Measurements from ENCODE around the gene MEGF9. TPM values are rescaled to one million over a fixed set of nuclear protein-coding genes. Genes with fewer than 3 reads are reported as not detected.

MEGF9 gene
- total and polyA plus RNA-seq, 2 donors (not counting 1 experiment from before 2014, with no cell fraction given): 3.5 to 11.3 TPM

GRCh38 chr9:120603591-120603990 is 110.7 kb downstream of the MEGF9 start:
- 100% methylated on average over 1 of the region's 1 CpG for whole genome bisulfite sequencing (ENCODE audit: insufficient coverage)
- no peak overlapping the region for H3K4me3 Mint-ChIP-seq

GRCh38 chr9:120603010-120603409 is 111.3 kb downstream of the MEGF9 start:
- intact Hi-C loops (cut with micrococcal nuclease): no loop called here
- no peak overlapping the region for H2AFZ ChIP-seq (ENCODE audit: insufficient read depth, low read depth, low read length, poor library complexity, severe bottlenecking)
- H3K79me2 ChIP-seq (ENCODE audit: control insufficient read depth, insufficient read depth, low read length): no peaks in the 10 kb centered on the region
- ChIA-PET POLR2A (no interaction called here), CTCF (interaction anchor here (0.8 kb wide), 1 partner anchor 17 kb away, joined by 3 read pairs; no protein-coding TSS in a partner anchor)
- no CpG with 5 or more reads among the region's 1 CpG for WGBS (ENCODE audit: insufficient coverage)
- H3K4me3 Mint-ChIP-seq: no peak overlapping the region
- H3K9me3 ChIP-seq (ENCODE audit: control extremely low read depth in 1 of 3, control insufficient read depth in 2 of 3, insufficient read depth in 1 of 3, low read length in 2 of 3): no peaks in the 10 kb centered on the region
- no peak overlapping the region for H3K27ac Mint-ChIP-seq
- no peaks in the 10 kb centered on the region for H4K20me1 ChIP-seq (ENCODE audit: control insufficient read depth, insufficient read depth, low read length, poor library complexity, severe bottlenecking)
- H3K4me1 ChIP-seq (ENCODE audit: control insufficient read depth in 2 of 2, insufficient read depth in 2 of 2, low read length in 2 of 2): no peaks in the 10 kb centered on the region
- no peak overlapping the region for H3K27ac ChIP-seq (ENCODE audit: low read length in 2 of 2)
- H3K27me3 Mint-ChIP-seq: no peaks in the 10 kb centered on the region
- TF ChIP-seq CTCF (IDR thresholded peaks at IDR 0.05) (no peak), EZH2 (IDR thresholded peaks at IDR 0.05; ENCODE audit: borderline replicate concordance, insufficient read depth, low read depth, low read length, poor library complexity, severe bottlenecking) (no peak)
- DNase-seq (no peak), ATAC-seq (ENCODE audit: low read depth) (no peak)
- H3K9ac ChIP-seq (ENCODE audit: low read length): no peak overlapping the region
- no peak overlapping the region for H3K4me2 ChIP-seq (replicated peaks; ENCODE audit: low read depth, low read length, poor library complexity, severe bottlenecking)
- H3K27me3 ChIP-seq (replicated peaks in 1 of 4; ENCODE audit: control extremely low read depth in 1 of 4, control insufficient read depth in 3 of 4, insufficient read depth in 4 of 4, low read length in 3 of 4): no peaks in the 10 kb centered on the region
- no peaks in the 10 kb centered on the region for H3K4me1 Mint-ChIP-seq
- H3K4me3 ChIP-seq (ENCODE audit: control extremely low read depth in 1 of 5, extremely low read depth in 1 of 5, insufficient read depth in 1 of 5, low read depth in 2 of 5, low read length in 4 of 5): no peak overlapping the region
- peaks cover 0 to 11% of the 10 kb centered on the region in 2 experiments for H3K36me3 ChIP-seq (replicated peaks in 1 of 2; ENCODE audit: control extremely low read depth in 1 of 2, control insufficient read depth in 1 of 2, extremely low read depth in 1 of 2, insufficient read depth in 2 of 2, low read length in 1 of 2)
- no peaks in the 10 kb centered on the region for H3K9me3 Mint-ChIP-seq (ENCODE audit: insufficient read depth)

More at GRCh38 chr9:120603591-120603990, 110.7 kb downstream of the MEGF9 start:
- intact Hi-C loops (cut with micrococcal nuclease): no loop called here
- Histone ChIP-seq H3K4me3 (ENCODE audit: control extremely low read depth in 1 of 5, extremely low read depth in 1 of 5, insufficient read depth in 1 of 5, low read depth in 2 of 5, low read length in 4 of 5) (no peak overlapping the region), H3K4me2 (replicated peaks; ENCODE audit: low read depth, low read length, poor library complexity, severe bottlenecking) (no peak overlapping the region), H3K27ac (ENCODE audit: low read length in 2 of 2) (no peak overlapping the region), H3K9ac (ENCODE audit: low read length) (no peak overlapping the region), H3K36me3 (replicated peaks in 1 of 2; ENCODE audit: control extremely low read depth in 1 of 2, control insufficient read depth in 1 of 2, extremely low read depth in 1 of 2, insufficient read depth in 2 of 2, low read length in 1 of 2) (peaks cover 0 to 11% of the 10 kb centered on the region in 2 experiments), H3K4me1 (ENCODE audit: control insufficient read depth in 2 of 2, insufficient read depth in 2 of 2, low read length in 2 of 2) (no peaks in the 10 kb centered on the region), H4K20me1 (ENCODE audit: control insufficient read depth, insufficient read depth, low read length, poor library complexity, severe bottlenecking) (no peaks in the 10 kb centered on the region), H3K79me2 (ENCODE audit: control insufficient read depth, insufficient read depth, low read length) (no peaks in the 10 kb centered on the region), H3K9me3 (ENCODE audit: control extremely low read depth in 1 of 3, control insufficient read depth in 2 of 3, insufficient read depth in 1 of 3, low read length in 2 of 3) (no peaks in the 10 kb centered on the region), H2AFZ (ENCODE audit: insufficient read depth, low read depth, low read length, poor library complexity, severe bottlenecking) (no peak overlapping the region), H3K27me3 (replicated peaks in 1 of 4; ENCODE audit: control extremely low read depth in 1 of 4, control insufficient read depth in 3 of 4, insufficient read depth in 4 of 4, low read length in 3 of 4) (no peaks in the 10 kb centered on the region)
- no peaks in the 10 kb centered on the region for H3K9me3 Mint-ChIP-seq (ENCODE audit: insufficient read depth)
- CTCF ChIA-PET: interaction anchor here (0.8 kb wide), 1 partner anchor 16 kb away, joined by 3 read pairs; no protein-coding TSS in a partner anchor
- no peak for ATAC-seq (ENCODE audit: low read depth)
- TF ChIP-seq EZH2 (IDR thresholded peaks at IDR 0.05; ENCODE audit: borderline replicate concordance, insufficient read depth, low read depth, low read length, poor library complexity, severe bottlenecking) (no peak), CTCF (IDR thresholded peaks at IDR 0.05) (no peak)
- H3K4me1 Mint-ChIP-seq: no peaks in the 10 kb centered on the region
- POLR2A ChIA-PET: no interaction called here
- no peaks in the 10 kb centered on the region for H3K27me3 Mint-ChIP-seq
- DNase-seq: no peak
- no peak overlapping the region for H3K27ac Mint-ChIP-seq
